NT2/D1 (cell line): ENCODE measurements around the gene C10orf90.

ENCODE experiments used
- DNase-seq: peaks from one replicate; pipeline ENCODE4 v3.0.0-alpha.2; 2011; ENCODE audit warnings: low read depth, low spot score
- H3K27me3 ChIP-seq: 2 replicates; pipeline ENCODE4 v1.6.0; 2011; ENCODE audit warnings: mild to moderate bottlenecking; ENCODE audit not compliant: insufficient read length, insufficient read depth
- H3K36me3 ChIP-seq: 2 replicates; pipeline ENCODE4 v1.6.1; 2011; ENCODE audit warnings: mild to moderate bottlenecking, low read length, mixed read lengths; ENCODE audit not compliant: insufficient read depth, insufficient read length
- H3K4me1 ChIP-seq: 2 replicates; pipeline ENCODE4 v1.5.1; 2011; ENCODE audit not compliant: insufficient read depth, insufficient read length
- H3K4me3 ChIP-seq: 2 replicates; pipeline ENCODE4 v1.5.1; 2011; ENCODE audit warnings: low read depth; ENCODE audit not compliant: insufficient read length
- H3K9ac ChIP-seq: 2 replicates; pipeline ENCODE4 v1.6.0; 2011; ENCODE audit warnings: low read depth; ENCODE audit not compliant: insufficient read length
- H3K9me3 ChIP-seq: 2 replicates; pipeline ENCODE4 v1.5.1; 2011; ENCODE audit warnings: mild to moderate bottlenecking, low read length; ENCODE audit not compliant: insufficient read depth
- SUZ12 ChIP-seq: IDR thresholded peaks from 2 replicates; pipeline ENCODE4 v1.6.1; 2011; ENCODE audit not compliant: insufficient read length, insufficient read depth; ENCODE audit errors: extremely low read depth
- YY1 ChIP-seq: IDR thresholded peaks from 2 replicates; pipeline ENCODE4 v1.6.1; 2011; ENCODE audit not compliant: insufficient read length, insufficient read depth
- ZNF274 ChIP-seq: IDR thresholded peaks from 2 replicates; pipeline ENCODE4 v1.6.1; 2011; ENCODE audit warnings: mild to moderate bottlenecking, low read depth, low read length

C10orf90 gene

GRCh38 chr10:126593968-126594701 is 76.4 kb downstream of the C10orf90 start:
- H3K4me3 ChIP-seq: no peak overlapping the region
- DNase-seq: no peak
- no peaks in the 10 kb centered on the region for H3K27me3 ChIP-seq
- H3K9me3 ChIP-seq: no peaks in the 10 kb centered on the region
- TF ChIP-seq YY1 (no peak), ZNF274 (no peak), SUZ12 (no peak)
- H3K9ac ChIP-seq: no peak overlapping the region
- H3K36me3 ChIP-seq: no peaks in the 10 kb centered on the region
- H3K4me1 ChIP-seq: no peaks in the 10 kb centered on the region

DNA sequence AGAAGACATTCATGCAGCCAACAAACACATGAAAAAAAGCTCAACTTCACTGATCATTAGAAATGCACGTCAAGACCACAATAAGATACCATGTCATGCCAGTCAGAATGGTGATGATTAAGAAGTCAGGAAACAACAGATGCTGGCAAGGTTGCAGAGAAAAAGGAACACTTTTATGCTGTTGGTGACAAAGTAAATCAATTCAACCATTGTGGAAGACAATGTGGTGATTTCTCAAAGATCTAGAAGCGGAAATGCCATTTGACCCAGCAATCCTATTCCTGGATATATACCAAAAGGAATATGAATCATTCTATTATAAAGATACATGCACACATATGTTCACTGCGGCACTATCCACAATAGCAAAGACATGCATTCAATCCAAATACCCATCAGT is 77.6 kb downstream of the C10orf90 start:
- no peak overlapping the region for H3K4me3 ChIP-seq
- TF ChIP-seq YY1 (no peak), ZNF274 (no peak), SUZ12 (no peak)
- no peaks in the 10 kb centered on the region for H3K9me3 ChIP-seq
- H3K9ac ChIP-seq: no peak overlapping the region
- H3K4me1 ChIP-seq: no peaks in the 10 kb centered on the region
- H3K36me3 ChIP-seq: no peaks in the 10 kb centered on the region
- no peak for DNase-seq
- no peaks in the 10 kb centered on the region for H3K27me3 ChIP-seq

DNA sequence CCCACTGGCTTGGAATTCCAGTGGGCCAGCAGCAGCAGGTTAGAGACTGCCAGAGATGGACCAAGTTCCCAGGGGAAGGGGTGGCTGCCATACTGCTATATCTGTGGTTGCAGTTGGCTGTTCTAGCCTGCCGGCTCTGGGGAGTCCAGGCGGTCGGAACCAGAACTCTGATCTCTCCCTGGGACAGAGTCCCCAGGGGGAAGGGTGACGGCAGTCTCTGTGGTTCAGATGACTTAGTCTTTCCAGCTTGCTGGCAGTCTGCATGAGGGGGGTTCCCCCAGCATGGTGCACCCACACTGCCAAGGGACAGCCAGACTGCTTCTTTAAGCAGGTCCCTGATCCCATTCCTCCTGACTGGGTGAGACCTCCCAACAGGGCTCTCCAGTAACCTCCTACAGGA is 82.5 kb downstream of the C10orf90 start:
- TF ChIP-seq SUZ12 (no peak), ZNF274 (no peak), YY1 (no peak)

GRCh38 chr10:126586878-126587277 is 83.6 kb downstream of the C10orf90 start:
- no peak for DNase-seq
- Histone ChIP-seq H3K4me1 (no peaks in the 10 kb centered on the region), H3K9ac (no peak overlapping the region), H3K4me3 (no peak overlapping the region), H3K9me3 (no peaks in the 10 kb centered on the region), H3K36me3 (no peaks in the 10 kb centered on the region), H3K27me3 (no peaks in the 10 kb centered on the region)
- no peak for TF ChIP-seq ZNF274

More for the DNA sequence above, 82.5 kb downstream of the C10orf90 start:
- Histone ChIP-seq H3K36me3 (no peaks in the 10 kb centered on the region), H3K27me3 (no peaks in the 10 kb centered on the region), H3K4me3 (no peak overlapping the region), H3K9me3 (no peaks in the 10 kb centered on the region), H3K9ac (no peak overlapping the region), H3K4me1 (no peaks in the 10 kb centered on the region)
- DNase-seq: no peak

DNA sequence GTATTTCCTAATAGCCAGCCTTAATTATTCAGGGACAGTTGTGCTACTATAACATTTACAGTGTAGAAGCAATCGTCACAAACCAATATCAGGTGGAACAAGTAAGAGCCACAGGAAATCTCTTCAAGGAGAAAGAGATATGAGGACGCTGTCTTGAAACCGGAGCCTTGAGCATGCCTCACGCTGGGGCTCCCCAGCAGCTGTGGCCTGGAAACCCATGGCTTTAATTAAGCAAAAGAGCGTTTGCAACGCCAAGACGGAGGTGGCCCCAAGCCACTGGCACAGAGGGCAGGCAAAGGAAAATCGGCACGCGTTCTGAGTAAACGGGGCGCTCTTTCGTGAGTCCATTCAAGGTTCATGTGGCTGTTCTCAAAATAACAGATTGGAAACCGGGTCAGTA is 84.4 kb downstream of the C10orf90 start:
- TF ChIP-seq YY1 (no peak), SUZ12 (no peak), ZNF274 (no peak)
- Histone ChIP-seq H3K9me3 (no peaks in the 10 kb centered on the region), H3K4me1 (no peaks in the 10 kb centered on the region), H3K9ac (no peak overlapping the region), H3K27me3 (no peaks in the 10 kb centered on the region), H3K36me3 (no peaks in the 10 kb centered on the region), H3K4me3 (no peak overlapping the region)
- no peak for DNase-seq

DNA sequence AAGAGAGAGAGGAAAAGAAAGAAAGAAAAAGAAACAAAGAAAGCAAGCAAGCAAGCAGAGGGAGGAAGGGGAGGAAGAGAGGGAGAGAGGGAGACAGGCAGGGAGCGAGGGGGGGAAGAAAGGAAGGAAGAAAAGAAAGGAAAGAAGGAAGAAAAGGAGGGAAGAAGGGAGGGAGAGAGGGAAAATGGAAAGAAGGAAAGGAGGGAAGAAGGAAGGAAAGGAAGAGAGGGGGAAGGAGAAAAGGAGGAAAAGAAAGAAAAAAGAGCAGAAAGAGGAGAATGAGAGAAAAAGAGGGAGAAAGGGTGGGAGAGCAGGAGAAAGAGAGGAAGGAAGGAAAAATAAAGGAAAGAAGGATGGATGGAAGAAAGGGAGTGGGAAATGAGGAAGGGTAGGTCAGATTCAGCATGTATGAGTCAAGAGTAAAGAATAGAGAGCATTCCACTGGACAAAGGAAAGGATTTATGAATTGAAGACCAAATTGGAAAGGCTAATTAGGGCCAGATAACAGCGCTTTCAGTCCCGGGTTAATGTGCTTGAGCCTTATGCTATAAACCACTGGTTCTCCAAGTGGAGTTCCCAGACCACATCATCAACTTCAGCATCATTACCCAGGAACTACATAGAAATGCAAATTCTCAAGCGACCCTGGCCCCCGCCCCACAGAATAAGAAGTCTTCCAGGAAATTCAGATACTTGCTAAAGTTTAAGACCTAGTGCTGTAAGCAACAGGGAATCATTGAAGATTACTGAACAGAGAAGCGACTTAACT is 85.1 kb downstream of the C10orf90 start:
- no peaks in the 10 kb centered on the region for H3K4me1 ChIP-seq
- no peak overlapping the region for H3K9ac ChIP-seq
- no peaks in the 10 kb centered on the region for H3K36me3 ChIP-seq
- no peak for DNase-seq
- no peak for TF ChIP-seq YY1
- no peak for TF ChIP-seq ZNF274
- no peak for TF ChIP-seq SUZ12
- no peaks in the 10 kb centered on the region for H3K27me3 ChIP-seq
- no peak overlapping the region for H3K4me3 ChIP-seq
- H3K9me3 ChIP-seq: no peaks in the 10 kb centered on the region

DNA sequence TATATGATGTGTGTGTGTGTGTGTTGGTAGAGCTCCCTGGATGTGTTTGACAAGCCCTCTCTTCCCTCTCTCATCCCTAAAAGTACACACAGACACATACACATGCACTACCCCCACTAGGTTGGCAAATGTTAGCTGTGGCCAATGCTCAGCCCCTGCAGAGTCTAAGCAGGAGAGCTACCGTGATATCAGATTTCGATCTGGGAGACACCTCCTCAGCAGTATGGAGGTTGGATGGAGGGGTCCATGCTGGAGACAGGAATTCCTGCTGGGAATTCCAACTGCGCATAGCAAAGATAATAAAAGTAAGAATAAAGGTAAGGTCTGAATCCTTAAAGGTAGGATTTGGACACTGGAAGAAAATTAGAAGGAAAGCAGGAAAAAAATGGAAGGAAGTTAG is 85.7 kb downstream of the C10orf90 start:
- no peaks in the 10 kb centered on the region for H3K36me3 ChIP-seq
- H3K9ac ChIP-seq: no peak overlapping the region
- H3K9me3 ChIP-seq: no peaks in the 10 kb centered on the region
- no peak overlapping the region for H3K4me3 ChIP-seq
- H3K4me1 ChIP-seq: no peaks in the 10 kb centered on the region
- no peak for DNase-seq
- no peaks in the 10 kb centered on the region for H3K27me3 ChIP-seq
- TF ChIP-seq YY1 (no peak), SUZ12 (no peak), ZNF274 (no peak)
